GM12872 (cell line): ENCODE results near the gene GSG1L.

Experiments used
- TF ChIP-seq, protein P1 (sequence below): IDR thresholded peaks from 3 replicates; pipeline ENCODE4 v1.5.1; 2011; ENCODE audit warnings: low read depth, mild to moderate bottlenecking, low read length, moderate library complexity; ENCODE audit not compliant: insufficient read depth

GSG1L gene

GRCh38 chr16:27801289-27801945, 262.1 kb downstream of the GSG1L start:
- TF ChIP-seq, protein P1, sequence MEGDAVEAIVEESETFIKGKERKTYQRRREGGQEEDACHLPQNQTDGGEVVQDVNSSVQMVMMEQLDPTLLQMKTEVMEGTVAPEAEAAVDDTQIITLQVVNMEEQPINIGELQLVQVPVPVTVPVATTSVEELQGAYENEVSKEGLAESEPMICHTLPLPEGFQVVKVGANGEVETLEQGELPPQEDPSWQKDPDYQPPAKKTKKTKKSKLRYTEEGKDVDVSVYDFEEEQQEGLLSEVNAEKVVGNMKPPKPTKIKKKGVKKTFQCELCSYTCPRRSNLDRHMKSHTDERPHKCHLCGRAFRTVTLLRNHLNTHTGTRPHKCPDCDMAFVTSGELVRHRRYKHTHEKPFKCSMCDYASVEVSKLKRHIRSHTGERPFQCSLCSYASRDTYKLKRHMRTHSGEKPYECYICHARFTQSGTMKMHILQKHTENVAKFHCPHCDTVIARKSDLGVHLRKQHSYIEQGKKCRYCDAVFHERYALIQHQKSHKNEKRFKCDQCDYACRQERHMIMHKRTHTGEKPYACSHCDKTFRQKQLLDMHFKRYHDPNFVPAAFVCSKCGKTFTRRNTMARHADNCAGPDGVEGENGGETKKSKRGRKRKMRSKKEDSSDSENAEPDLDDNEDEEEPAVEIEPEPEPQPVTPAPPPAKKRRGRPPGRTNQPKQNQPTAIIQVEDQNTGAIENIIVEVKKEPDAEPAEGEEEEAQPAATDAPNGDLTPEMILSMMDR = no peak

DNA sequence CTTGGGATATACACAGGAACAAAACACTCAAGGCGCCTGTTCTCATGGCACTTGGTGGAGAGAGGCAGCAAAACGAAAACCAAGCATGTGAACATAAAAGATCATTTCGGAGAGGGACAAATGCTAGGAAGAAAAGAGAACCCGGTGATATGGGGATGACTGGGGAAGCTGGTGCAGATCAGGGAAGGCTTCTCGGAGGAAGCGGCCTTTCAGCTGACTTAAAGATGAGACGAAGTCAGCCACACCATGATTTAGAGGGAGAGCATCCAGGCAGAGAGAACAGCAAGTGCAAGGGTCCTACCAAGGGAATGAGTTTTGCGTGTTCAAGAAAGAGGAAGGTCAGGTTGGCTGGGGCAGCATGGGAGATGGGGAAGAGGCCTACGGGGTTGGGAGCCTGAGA, 262.7 kb downstream of the GSG1L start:
- TF ChIP-seq, protein P1 = no peak

DNA sequence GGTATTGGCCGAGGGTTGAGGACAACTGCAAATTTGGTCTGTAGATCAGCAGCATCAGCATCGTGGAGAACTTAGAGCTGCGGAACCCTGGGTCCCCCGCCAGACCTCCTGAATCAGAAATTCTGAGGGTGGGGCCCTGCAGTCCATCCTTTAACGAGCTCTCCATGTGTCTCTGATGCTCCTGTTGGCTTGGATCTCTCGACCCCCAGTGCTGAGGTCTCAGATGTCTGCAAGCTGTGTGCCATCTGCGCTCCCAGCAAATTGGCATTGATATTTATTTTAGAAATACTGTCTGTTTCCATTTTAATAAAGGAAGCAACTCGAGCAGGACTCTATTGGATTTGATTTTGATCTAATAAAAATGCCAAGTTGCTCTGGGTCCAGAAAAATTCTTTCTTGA, 263.6 kb downstream of the GSG1L start:
- TF ChIP-seq, protein P1 = no peak

DNA sequence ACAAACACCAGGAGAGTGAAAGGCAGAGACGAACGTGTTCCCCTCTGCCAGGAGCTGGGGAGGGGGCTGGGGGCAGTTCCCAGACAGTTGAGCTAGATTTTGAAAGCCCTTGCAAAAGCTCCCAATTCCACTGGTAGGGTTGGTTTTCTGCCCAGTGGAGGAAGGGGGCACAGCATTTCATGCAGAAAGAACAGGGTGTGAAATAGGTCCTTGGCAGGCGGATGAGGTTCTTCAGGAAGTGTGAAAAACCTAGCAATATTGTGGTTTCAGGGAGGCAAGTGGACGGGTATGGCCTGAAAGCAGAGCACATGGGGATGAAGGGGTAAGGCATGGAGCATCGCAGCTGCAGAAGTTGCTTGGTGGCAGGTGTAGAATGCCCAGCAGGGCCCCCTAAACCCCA, 265.3 kb downstream of the GSG1L start:
- TF ChIP-seq, protein P1 = no peak

GRCh38 chr16:27795992-27796614, 267.4 kb downstream of the GSG1L start:
- TF ChIP-seq, protein P1 = no peak

GRCh38 chr16:27793249-27793622, 270.3 kb downstream of the GSG1L start:
- TF ChIP-seq, protein P1 = no peak

- TF ChIP-seq, protein P1 = no peak
These were observed 270.8 kb downstream of the GSG1L start for GRCh38 chr16:27792486-27793248.
